Naive thymus-derived CD8-positive, alpha-beta T cell (primary cell): ENCODE measurements around the gene SIDT1. TPM values are rescaled to one million over a fixed set of nuclear protein-coding genes. Genes with fewer than 3 reads are reported as not detected.

Source experiments
- ATAC-seq, 2 donors: fragments of 150-1000 bp; cut with Tn5 transposase in 1 of 2; sonication (Bioruptor Pico), chemical (Tn5 transposase) in 1 of 2; 1 replicate in 1 of 2; 2 replicates in 1 of 2; pipeline ENCODE4 v1.10.0; 2021; ENCODE audit warnings: mild to moderate bottlenecking in 2 of 2, moderate library complexity in 2 of 2
- POLR2A ChIA-PET: fragments of 350-600 bp; sonication (Branson Sonifier 250); formaldehyde crosslinking; loops from one replicate; lab custom pipeline; 2021; ENCODE audit warnings: antibody characterized with exemption; lab: Charles Lee
- DNase-seq, 10 donors: peaks; one replicate each; pipeline versions ENCODE4 v3.0.0 to v3.0.0-alpha.2; 2020 to 2022
- H3K27ac Mint-ChIP-seq, 10 donors: one replicate each; pipeline ENCODE4 v1.8.0; 2020 to 2022; ENCODE audit warnings: mild to moderate bottlenecking in 10 of 10, mixed read lengths in 10 of 10, moderate library complexity in 4 of 10, inconsistent platforms in 1 of 10
- H3K27me3 Mint-ChIP-seq, 5 donors: one replicate each; pipeline ENCODE4 v1.8.0; 2021 to 2022; ENCODE audit warnings: mixed read lengths in 5 of 5
- H3K36me3 Mint-ChIP-seq, 3 donors: one replicate each; pipeline ENCODE4 v1.8.0; 2020 to 2022; ENCODE audit warnings: mixed read lengths in 3 of 3, mild to moderate bottlenecking in 2 of 3, inconsistent platforms in 1 of 3
- H3K4me1 Mint-ChIP-seq, 4 donors: one replicate each; pipeline ENCODE4 v1.8.0; 2021 to 2022; ENCODE audit warnings: mixed read lengths in 4 of 4
- H3K4me3 Mint-ChIP-seq, 10 donors: one replicate each; pipeline ENCODE4 v1.8.0; 2020 to 2022; ENCODE audit warnings: mild to moderate bottlenecking in 10 of 10, mixed read lengths in 10 of 10, moderate library complexity in 6 of 10, inconsistent platforms in 1 of 10
- H3K9me3 Mint-ChIP-seq, 9 donors: one replicate each; pipeline ENCODE4 v1.8.0; 2020 to 2022; ENCODE audit warnings: mixed read lengths in 9 of 9, mild to moderate bottlenecking in 3 of 9, inconsistent platforms in 1 of 9, moderate library complexity in 1 of 9
- microRNA-seq: library from miRNA; unstranded; fragments of <30 nt; microRNA quantifications from one replicate; pipeline ENCODE4 v1.2.0, GENCODE V29; 2022; ENCODE audit warnings: borderline microRNAs expressed
- polyA plus RNA-seq, 3 donors: library from polyadenylated mRNA; unstranded; fragments of 300-500 nt; fragmentation: Illumina TruSeq; gene quantifications; one replicate each; pipeline ENCODE4 v1.2.3, GENCODE V29; 2021
- total RNA-seq, 8 experiments: library from RNA in 2 of 8; stranded (reverse) in 2 of 8; gene quantifications; one replicate each; pipeline ENCODE4 v1.2.3 and lab custom pipeline; 2021 to 2026

Gene SIDT1
- total and polyA plus RNA-seq, 5 experiments from 2014 or later = 14.1 to 74.2 (median 22.8) TPM

GRCh38 chr3:113668015-113668414 lies 135.7 kb downstream of the SIDT1 start:
- H3K9me3 Mint-ChIP-seq = no peaks in the 10 kb centered on the region
- H3K4me1 Mint-ChIP-seq = peaks cover 9 to 35% (median 28%) of the 10 kb centered on the region in 4 donors
- H3K4me3 Mint-ChIP-seq = peak overlapping the region in 2 of 10 donors; percentile 8 to 35
- peak overlapping the region in 6 of 10 donors; percentile 56 to 81 (median 68) for H3K27ac Mint-ChIP-seq
- H3K27me3 Mint-ChIP-seq = no peaks in the 10 kb centered on the region
- POLR2A ChIA-PET = interaction anchor here (1.5 kb wide), 1 partner anchor 28 kb away, joined by 3 read pairs; no protein-coding TSS in a partner anchor
- no peak for ATAC-seq
- DNase-seq = no peak
- peaks cover 11 to 73% (median 21%) of the 10 kb centered on the region in 3 donors for H3K36me3 Mint-ChIP-seq

GRCh38 chr3:113673593-113673992 lies 141.2 kb downstream of the SIDT1 start:
- peaks cover 3 to 32% (median 22%) of the 10 kb centered on the region in 4 donors for H3K4me1 Mint-ChIP-seq
- POLR2A ChIA-PET = no interaction called here

GRCh38 chr3:113676261-113676660 lies 143.9 kb downstream of the SIDT1 start:
- Mint-ChIP-seq H3K4me3 (no peak overlapping the region), H3K36me3 (peaks cover 8 to 66% (median 23%) of the 10 kb centered on the region in 3 donors), H3K27me3 (no peaks in the 10 kb centered on the region), H3K4me1 (peaks cover 4 to 29% (median 17%) of the 10 kb centered on the region in 4 donors), H3K27ac (peak overlapping the region in 4 of 10 donors; percentile 18 to 80 (median 23)), H3K9me3 (no peaks in the 10 kb centered on the region)
- POLR2A ChIA-PET = interaction anchor here (1.6 kb wide), 1 partner anchor 20 kb away, joined by 3 read pairs; the partner anchor contains the start of gene USF3
- no peak for ATAC-seq
- DNase-seq = no peak

More at GRCh38 chr3:113673593-113673992, 141.2 kb downstream of the SIDT1 start:
- Mint-ChIP-seq H3K9me3 (no peaks in the 10 kb centered on the region), H3K27ac (no peak overlapping the region), H3K36me3 (peaks cover 12 to 80% (median 19%) of the 10 kb centered on the region in 3 donors), H3K4me3 (no peak overlapping the region), H3K27me3 (no peaks in the 10 kb centered on the region)
- ATAC-seq = no peak
- DNase-seq = no peak

- peaks cover 8 to 51% (median 21%) of the 10 kb centered on the region in 3 donors for H3K36me3 Mint-ChIP-seq
- no peak overlapping the region for H3K4me3 Mint-ChIP-seq
- peaks cover 4 to 30% (median 18%) of the 10 kb centered on the region in 4 donors for H3K4me1 Mint-ChIP-seq
- H3K27ac Mint-ChIP-seq = peak overlapping the region in 2 of 10 donors; percentile 11 to 56
- ATAC-seq (no peak), DNase-seq (no peak)
- H3K9me3 Mint-ChIP-seq = no peaks in the 10 kb centered on the region
- no peaks in the 10 kb centered on the region for H3K27me3 Mint-ChIP-seq
- POLR2A ChIA-PET = interaction anchor here (1.6 kb wide), 1 partner anchor 18 kb away, joined by 3 read pairs; the partner anchor contains the start of gene USF3
Measured at GRCh38 chr3:113677737-113678136, 145.4 kb downstream of the SIDT1 start.

GRCh38 chr3:113678773-113679172 lies 146.4 kb downstream of the SIDT1 start:
- ATAC-seq (no peak), DNase-seq (no peak)
- Mint-ChIP-seq H3K27me3 (no peaks in the 10 kb centered on the region), H3K27ac (peak overlapping the region in 3 of 10 donors; percentile 22 to 87 (median 67)), H3K4me3 (no peak overlapping the region), H3K9me3 (peaks cover 0 to 2% (median 0%) of the 10 kb centered on the region in 9 donors), H3K4me1 (peaks cover 4 to 32% (median 18%) of the 10 kb centered on the region in 4 donors), H3K36me3 (peaks cover 8 to 43% (median 18%) of the 10 kb centered on the region in 3 donors)
- POLR2A ChIA-PET = no interaction called here

Small RNAs within 50 kb of the gene (microRNA-seq; reads per million reads assigned to microRNA genes)
- not detected for gene MIR4446

Other genes starting within 250 kb of the SIDT1 start
- gene CFAP44, start 91.1 kb upstream of the SIDT1 start, total RNA-seq = 10 to 100 TPM; 22.6 to 28.6 TPM
- gene CFAP44, start 91.1 kb upstream of the SIDT1 start, polyA plus RNA-seq = under 1 TPM; 0.22 to 0.37 (median 0.22) TPM
- gene SPICE1, start 17.4 kb upstream of the SIDT1 start, total RNA-seq = 10 to 100 TPM; 31.6 to 35.5 TPM
- gene SPICE1, start 17.4 kb upstream of the SIDT1 start, polyA plus RNA-seq = 1 to 10 TPM; 2.9 to 6.6 (median 3.2) TPM
- 10 to 100 TPM; 23.6 to 25.2 TPM for gene USF3, start 164.1 kb downstream of the SIDT1 start, total RNA-seq
- 1 to 10 TPM; 2.4 to 4.3 (median 4.1) TPM for gene USF3, start 164.1 kb downstream of the SIDT1 start, polyA plus RNA-seq
- gene NAA50, start 213.7 kb downstream of the SIDT1 start, total RNA-seq = 10 to 100 TPM; 57.9 to 63.2 TPM
- gene NAA50, start 213.7 kb downstream of the SIDT1 start, polyA plus RNA-seq = 10 to 100 TPM; 41.9 to 65.9 (median 62.4) TPM
- gene ATP6V1A, start 214.5 kb downstream of the SIDT1 start, total RNA-seq = 10 to 100 TPM; 23.0 to 23.5 TPM
- gene ATP6V1A, start 214.5 kb downstream of the SIDT1 start, polyA plus RNA-seq = 10 to 100 TPM; 29.6 to 36.9 (median 34.8) TPM